Memory B cell (primary cell): ENCODE data around the gene GPS2.
A peak's percentile ranks its signal among the peaks of the same experiment; 100 is the strongest.

Experiments used
- ATAC-seq: fragments of 150-1000 bp; cut with Tn5 transposase; 2 replicates; pipeline ENCODE4 v1.10.0; 2021; ENCODE audit warnings: low read depth, mild to moderate bottlenecking, moderate library complexity
- DNase-seq, 2 donors: peaks; one replicate each; pipeline ENCODE4 v3.0.0; 2022; ENCODE audit warnings: low spot score in 2 of 2
- H3K27ac Mint-ChIP-seq: one replicate; pipeline ENCODE4 v1.8.0; 2022; ENCODE audit warnings: mild to moderate bottlenecking, moderate library complexity, mixed read lengths
- H3K27me3 Mint-ChIP-seq: one replicate; pipeline ENCODE4 v1.8.0; 2022; ENCODE audit warnings: mixed read lengths
- H3K36me3 Mint-ChIP-seq: one replicate; pipeline ENCODE4 v1.8.0; 2022; ENCODE audit warnings: mild to moderate bottlenecking, mixed read lengths
- H3K4me1 Mint-ChIP-seq: one replicate; pipeline ENCODE4 v1.8.0; 2022; ENCODE audit warnings: mixed read lengths
- H3K4me3 Mint-ChIP-seq: one replicate; pipeline ENCODE4 v1.8.0; 2022; ENCODE audit warnings: mild to moderate bottlenecking, moderate library complexity, mixed read lengths
- H3K9me3 Mint-ChIP-seq: one replicate; pipeline ENCODE4 v1.8.0; 2022; ENCODE audit warnings: mixed read lengths

The GPS2 gene

DNA sequence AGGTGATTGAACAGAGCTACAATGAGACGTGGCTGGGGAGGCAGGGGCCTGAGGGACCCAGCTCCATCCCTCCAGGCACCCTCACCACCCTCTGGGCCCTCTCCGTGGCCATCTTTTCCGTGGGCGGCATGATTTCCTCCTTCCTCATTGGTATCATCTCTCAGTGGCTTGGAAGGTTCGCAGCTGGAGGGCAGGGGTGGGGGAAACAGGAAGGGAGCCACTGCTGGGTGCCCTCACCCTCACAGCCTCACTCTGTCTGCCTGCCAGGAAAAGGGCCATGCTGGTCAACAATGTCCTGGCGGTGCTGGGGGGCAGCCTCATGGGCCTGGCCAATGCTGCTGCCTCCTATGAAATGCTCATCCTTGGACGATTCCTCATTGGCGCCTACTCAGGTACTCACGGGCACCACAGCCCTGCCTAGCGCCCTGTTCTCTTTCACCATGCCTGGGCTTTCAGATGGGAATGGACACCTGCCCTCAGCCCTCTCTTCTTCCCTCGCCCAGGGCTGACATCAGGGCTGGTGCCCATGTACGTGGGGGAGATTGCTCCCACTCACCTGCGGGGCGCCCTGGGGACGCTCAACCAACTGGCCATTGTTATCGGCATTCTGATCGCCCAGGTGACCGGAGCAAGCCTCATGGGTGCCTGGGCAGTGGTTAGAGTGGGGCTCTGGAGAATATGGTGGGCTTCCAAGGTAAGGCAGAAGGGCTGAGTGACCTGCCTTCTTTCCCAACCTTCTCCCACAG, 31.5 kb downstream of the GPS2 start:
- H3K4me3 Mint-ChIP-seq: no peak overlapping the region
- no peak for ATAC-seq
- peaks cover 17% of the 10 kb centered on the region for H3K4me1 Mint-ChIP-seq
- H3K9me3 Mint-ChIP-seq: no peaks in the 10 kb centered on the region
- DNase-seq: no peak
- no peaks in the 10 kb centered on the region for H3K36me3 Mint-ChIP-seq
- H3K27me3 Mint-ChIP-seq: peaks cover 21% of the 10 kb centered on the region
- H3K27ac Mint-ChIP-seq: no peak overlapping the region

- Mint-ChIP-seq H3K27ac (no peak overlapping the region), H3K4me3 (peak overlapping the region; percentile 29), H3K36me3 (no peaks in the 10 kb centered on the region), H3K9me3 (no peaks in the 10 kb centered on the region), H3K27me3 (peaks cover 17% of the 10 kb centered on the region), H3K4me1 (peaks cover 17% of the 10 kb centered on the region)
- no peak for DNase-seq
- no peak for ATAC-seq
Measured at GRCh38 chr17:7282752-7283321, 32.3 kb downstream of the GPS2 start.

DNA sequence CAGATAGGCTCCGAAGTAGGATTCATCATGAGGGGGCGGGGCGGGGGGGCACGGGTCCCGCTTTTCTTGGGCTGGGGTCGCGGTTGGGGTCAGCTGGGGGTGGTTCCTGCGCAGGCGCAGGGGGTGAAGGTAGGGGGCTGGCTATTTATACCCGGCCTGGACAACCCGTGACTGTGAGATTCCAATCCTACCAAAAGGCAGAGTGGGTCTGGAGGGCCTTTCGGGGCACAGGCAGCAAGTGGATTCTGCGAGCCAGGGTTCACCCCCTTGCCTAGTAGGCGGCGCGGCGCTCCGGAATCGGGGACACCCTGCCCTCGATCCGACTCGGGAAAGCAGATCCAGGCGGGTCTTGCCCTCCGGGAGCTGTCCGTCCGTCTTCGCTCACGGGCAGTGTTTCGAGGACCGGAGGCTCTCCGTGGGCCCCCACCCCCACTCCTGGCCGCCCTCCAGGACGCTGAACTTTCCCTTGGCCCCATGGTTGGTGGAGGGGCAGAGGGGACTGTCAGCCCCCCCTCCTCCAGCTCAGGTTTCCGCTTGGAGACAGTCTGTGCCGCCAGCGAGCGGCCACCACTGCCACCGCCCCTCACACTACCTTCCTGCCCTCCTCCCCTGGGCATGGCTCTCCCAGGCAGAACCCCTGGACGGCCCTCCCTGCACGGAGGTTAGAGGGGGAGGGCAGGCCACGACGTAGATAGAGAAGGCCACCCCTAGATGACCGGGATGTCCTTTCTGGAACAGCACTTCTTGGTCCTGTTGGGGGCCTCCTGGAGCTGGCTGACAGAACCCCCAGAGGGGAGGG, 33.0 kb downstream of the GPS2 start:
- no peaks in the 10 kb centered on the region for H3K36me3 Mint-ChIP-seq
- peaks cover 17% of the 10 kb centered on the region for H3K4me1 Mint-ChIP-seq
- H3K9me3 Mint-ChIP-seq: no peaks in the 10 kb centered on the region
- no peak overlapping the region for H3K27ac Mint-ChIP-seq
- H3K4me3 Mint-ChIP-seq: peak overlapping the region; percentile 85
- peak in 1 of 2 donors; percentile 27 for DNase-seq
- peaks cover 15% of the 10 kb centered on the region for H3K27me3 Mint-ChIP-seq
- no peak for ATAC-seq

DNA sequence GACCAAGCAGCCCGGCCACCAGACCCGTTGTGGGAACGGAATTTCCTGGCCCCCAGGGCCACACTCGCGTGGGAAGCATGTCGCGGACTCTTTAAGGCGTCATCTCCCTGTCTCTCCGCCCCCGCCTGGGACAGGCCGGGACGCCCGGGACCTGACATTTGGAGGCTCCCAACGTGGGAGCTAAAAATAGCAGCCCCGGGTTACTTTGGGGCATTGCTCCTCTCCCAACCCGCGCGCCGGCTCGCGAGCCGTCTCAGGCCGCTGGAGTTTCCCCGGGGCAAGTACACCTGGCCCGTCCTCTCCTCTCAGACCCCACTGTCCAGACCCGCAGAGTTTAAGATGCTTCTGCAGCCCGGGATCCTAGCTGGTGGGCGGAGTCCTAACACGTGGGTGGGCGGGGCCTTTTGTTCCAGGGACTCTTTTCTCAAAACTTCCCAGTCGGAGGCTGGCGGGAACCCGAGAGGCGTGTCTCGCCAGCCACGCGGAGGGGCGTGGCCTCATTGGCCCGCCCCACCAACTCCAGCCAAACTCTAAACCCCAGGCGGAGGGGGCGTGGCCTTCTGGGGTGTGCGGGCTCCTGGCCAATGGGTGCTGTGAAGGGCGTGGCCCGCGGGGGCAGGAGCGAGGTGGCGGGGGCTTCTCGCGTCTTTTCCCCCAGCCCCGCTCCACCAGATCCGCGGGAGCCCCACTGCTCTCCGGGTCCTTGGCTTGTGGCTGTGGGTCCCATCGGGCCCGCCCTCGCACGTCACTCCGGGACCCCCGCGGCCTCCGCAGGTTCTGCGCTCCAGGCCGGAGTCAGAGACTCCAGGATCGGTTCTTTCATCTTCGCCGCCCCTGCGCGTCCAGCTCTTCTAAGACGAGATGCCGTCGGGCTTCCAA, 33.8 kb downstream of the GPS2 start, which contains the start of gene SLC2A4:
Gene SLC2A4, plus strand, starts transcription at position 645 of the 879 bp plus-strand sequence. Its CDS starts 217 bp downstream, at position 862.
- peak within 1 kb of the TSS; percentile 85 for H3K4me3 Mint-ChIP-seq
- H3K9me3 Mint-ChIP-seq: no peaks in the 10 kb centered on the region
- DNase-seq: peak; percentile 53 to 68
- ATAC-seq: peak; percentile 65
- peaks cover 15% of the 10 kb centered on the region for H3K27me3 Mint-ChIP-seq
- peaks cover 17% of the 10 kb centered on the region for H3K4me1 Mint-ChIP-seq
- no peaks in the 10 kb centered on the region for H3K36me3 Mint-ChIP-seq
- H3K27ac Mint-ChIP-seq: no peak within 1 kb of the TSS

GRCh38 chr17:7280519-7281073, 34.6 kb downstream of the GPS2 start:
- peak; percentile 80 to 89 for DNase-seq
- no peak overlapping the region for H3K27ac Mint-ChIP-seq
- no peaks in the 10 kb centered on the region for H3K36me3 Mint-ChIP-seq
- peak overlapping the region; percentile 79 for H3K4me3 Mint-ChIP-seq
- H3K9me3 Mint-ChIP-seq: no peaks in the 10 kb centered on the region
- peak; percentile 82 for ATAC-seq
- H3K4me1 Mint-ChIP-seq: peaks cover 17% of the 10 kb centered on the region
- H3K27me3 Mint-ChIP-seq: peaks cover 15% of the 10 kb centered on the region

GRCh38 chr17:7279448-7279847, 35.7 kb downstream of the GPS2 start:
- H3K36me3 Mint-ChIP-seq: no peaks in the 10 kb centered on the region
- no peak overlapping the region for H3K4me3 Mint-ChIP-seq
- no peak overlapping the region for H3K27ac Mint-ChIP-seq
- DNase-seq (no peak), ATAC-seq (no peak)
- H3K4me1 Mint-ChIP-seq: peaks cover 17% of the 10 kb centered on the region
- peaks cover 15% of the 10 kb centered on the region for H3K27me3 Mint-ChIP-seq
- H3K9me3 Mint-ChIP-seq: no peaks in the 10 kb centered on the region

DNA sequence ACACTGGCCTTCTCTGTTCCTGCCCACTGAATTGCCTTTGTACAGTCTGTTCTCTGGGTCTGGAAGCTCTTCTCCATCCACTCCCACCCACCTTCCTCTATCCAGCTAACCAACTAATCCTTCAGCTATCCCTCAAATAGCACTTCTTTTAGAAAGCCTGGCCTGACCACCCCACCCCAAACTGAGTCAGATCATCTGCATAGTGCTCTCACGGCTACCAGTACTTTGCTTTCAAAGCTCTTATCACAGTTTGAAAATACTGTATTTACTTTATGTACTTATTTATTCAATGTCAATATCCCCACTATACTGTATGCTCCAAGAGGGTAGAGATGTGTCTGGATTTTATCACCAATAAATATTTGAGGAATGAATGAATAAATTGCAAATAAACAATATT, 48.4 kb downstream of the GPS2 start:
- H3K36me3 Mint-ChIP-seq: peaks cover 2% of the 10 kb centered on the region
- no peak overlapping the region for H3K4me3 Mint-ChIP-seq

DNA sequence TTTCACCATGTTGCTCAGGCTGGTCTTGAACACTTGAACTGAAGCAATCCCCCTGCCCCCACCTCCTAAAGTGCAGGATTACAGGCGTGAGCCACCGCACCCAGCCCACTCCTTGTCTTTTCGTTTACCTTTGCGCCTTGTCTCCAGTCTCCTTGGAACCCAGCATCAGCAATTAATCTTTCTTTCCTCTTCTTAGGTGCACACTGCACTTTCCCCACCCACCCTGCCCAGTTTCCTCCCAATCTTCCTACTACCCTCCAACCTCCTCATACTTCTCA, 51.4 kb downstream of the GPS2 start:
- Mint-ChIP-seq H3K9me3 (no peaks in the 10 kb centered on the region), H3K27ac (no peak overlapping the region), H3K4me3 (peak overlapping the region; percentile 15), H3K4me1 (peaks cover 14% of the 10 kb centered on the region), H3K27me3 (peaks cover 15% of the 10 kb centered on the region), H3K36me3 (peaks cover 2% of the 10 kb centered on the region)
- ATAC-seq (no peak), DNase-seq (no peak)

More for the DNA sequence above, 48.4 kb downstream of the GPS2 start:
- Mint-ChIP-seq H3K27me3 (peaks cover 17% of the 10 kb centered on the region), H3K4me1 (peaks cover 12% of the 10 kb centered on the region), H3K9me3 (no peaks in the 10 kb centered on the region), H3K27ac (no peak overlapping the region)
- no peak for ATAC-seq
- no peak for DNase-seq

DNA sequence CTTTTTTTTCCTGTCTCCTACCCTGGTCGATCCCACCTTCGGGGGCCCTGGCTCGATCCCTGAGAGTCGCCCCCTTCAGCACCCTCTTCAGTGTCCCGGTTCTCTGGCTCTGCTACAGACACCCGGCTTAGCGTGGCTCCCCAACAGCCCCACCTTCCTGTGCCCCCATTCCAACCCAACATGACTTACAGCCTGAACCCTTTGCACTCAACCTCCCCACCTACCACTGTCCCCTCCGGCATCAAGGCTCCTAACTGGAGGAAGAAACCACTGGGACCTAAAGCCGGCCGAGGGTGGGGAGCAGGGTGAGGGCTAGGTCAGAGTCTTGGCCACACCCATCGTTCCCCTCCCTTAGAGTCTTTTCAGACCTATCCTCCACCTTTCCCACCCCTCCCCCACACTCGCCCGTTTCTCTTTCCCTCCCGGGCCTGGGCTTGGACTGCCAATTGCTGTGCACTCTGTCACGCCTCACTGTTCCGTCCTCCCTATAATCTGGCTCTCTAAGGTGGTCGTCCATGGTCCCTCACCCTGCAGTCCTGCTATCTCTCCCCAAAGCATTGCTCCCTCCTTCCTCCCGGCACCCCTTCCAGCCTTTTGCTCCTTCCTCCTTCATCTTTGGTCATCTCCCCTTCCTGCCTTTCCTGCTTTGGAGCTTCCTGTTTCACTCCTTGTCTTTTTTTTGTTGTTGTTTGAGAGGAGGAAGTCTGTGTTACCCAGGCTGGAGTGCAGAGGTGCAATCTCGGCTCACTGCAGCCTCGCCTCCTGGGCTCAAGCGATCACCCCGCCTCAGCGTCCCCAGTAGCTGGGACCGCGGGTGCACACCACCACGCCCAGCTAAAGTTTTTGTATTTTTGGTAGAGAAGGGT, 52.0 kb downstream of the GPS2 start:
- H3K27ac Mint-ChIP-seq: peak overlapping the region; percentile 69
- H3K4me3 Mint-ChIP-seq: peak overlapping the region; percentile 85
- peaks cover 15% of the 10 kb centered on the region for H3K27me3 Mint-ChIP-seq
- DNase-seq (no peak), ATAC-seq (peak; percentile 18)
- H3K36me3 Mint-ChIP-seq: peaks cover 2% of the 10 kb centered on the region
- peaks cover 14% of the 10 kb centered on the region for H3K4me1 Mint-ChIP-seq
- H3K9me3 Mint-ChIP-seq: no peaks in the 10 kb centered on the region
